Measurements from ENCODE around the gene RHEBL1.

RHEBL1 gene

GRCh38 chr12:49034286-49034622 is 35.5 kb downstream of the RHEBL1 start:
- no peak for DNase-seq

GRCh38 chr12:49033611-49034285 is 36.0 kb downstream of the RHEBL1 start:
- no peak for DNase-seq

DNA sequence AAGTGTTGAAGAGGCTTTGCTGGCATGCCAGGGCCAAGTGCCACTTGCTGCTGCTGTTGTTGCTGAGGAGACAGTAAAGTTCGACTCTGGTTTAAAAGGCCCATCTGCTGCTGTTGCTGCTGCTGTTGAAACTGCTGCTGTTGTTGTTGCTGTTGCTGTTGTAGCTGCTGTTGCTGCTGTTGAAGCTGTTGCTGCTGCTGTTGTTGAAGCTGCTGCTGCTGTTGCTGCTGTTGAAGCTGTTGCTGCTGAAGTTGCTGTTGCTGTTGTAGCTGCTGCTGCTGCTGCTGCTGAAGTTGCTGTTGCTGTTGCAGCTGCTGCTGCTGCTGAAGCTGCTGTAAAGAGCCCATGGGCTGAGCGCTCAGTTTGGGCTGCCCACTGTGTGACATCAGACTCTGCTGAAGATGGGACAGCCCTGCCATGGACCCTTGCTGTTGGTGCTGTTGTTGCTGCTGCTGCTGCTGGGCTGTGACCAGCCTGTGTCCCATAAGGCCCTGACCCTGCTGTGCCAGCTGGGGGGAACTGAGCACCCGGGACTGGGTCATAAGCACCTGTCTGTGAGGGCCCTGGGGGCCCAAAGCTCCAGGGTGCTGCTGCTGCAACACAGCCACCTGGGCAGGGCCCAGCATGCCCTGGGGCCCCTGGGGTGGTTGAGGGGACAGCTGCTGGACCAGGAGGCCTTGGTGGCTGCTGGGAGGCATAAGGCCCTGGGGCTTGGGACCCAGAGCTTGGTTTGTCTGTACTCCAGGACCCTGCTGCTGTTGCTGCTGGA is 36.9 kb downstream of the RHEBL1 start:
- DNase-seq = peak; percentile 17

DNA sequence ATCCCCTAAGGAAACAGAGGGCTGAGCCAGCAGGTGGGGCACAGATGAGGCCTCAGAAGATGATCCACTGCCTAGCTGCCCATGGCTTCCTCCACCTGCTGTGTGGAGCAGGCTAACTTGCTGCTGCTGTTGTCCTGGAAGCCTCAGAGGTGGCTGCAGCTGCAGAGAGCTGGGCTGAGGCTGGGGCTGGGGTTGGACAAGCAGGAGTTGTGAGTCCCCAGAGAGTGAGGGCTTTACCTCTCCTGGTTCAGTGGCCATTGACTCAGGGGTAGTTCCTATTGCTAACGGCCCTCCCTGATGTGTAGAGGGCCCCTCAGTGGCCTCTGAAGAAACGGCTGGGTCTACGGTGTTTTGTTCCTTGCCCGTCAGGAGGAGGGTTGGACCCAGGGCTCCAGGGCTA is 37.5 kb downstream of the RHEBL1 start:
- DNase-seq = no peak

DNA sequence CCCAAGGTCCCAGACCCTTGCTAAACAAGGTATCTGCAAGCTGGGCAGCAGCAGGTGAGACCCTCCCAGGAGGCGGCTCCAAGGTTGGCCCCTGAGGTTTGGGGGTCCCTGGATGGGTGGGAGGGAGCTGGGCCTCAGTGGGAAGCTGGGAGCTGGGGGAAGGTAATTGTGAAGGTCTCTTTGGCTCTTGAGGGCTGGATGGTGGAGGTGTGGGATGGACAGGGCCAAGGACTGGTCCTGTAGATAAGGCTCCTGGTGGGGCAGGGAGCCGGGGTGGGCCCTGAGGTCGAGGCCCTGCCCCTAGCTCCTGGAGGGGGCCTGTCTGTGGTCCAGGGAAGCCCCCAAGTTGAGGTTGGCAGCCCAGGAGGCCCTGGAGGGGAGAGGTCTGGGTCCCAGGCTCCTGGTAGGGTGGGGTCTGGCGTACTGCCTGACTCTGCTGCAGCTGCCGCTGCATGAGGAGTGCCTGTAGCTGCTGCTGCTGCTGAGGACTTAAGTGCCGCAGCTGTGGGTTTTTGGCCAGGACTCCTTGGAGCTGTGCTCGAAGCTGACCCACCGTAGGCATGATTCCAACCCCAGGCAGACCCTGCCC is 38.1 kb downstream of the RHEBL1 start:
- peak; percentile 57 for DNase-seq

GRCh38 chr12:49030714-49031572 is 38.8 kb downstream of the RHEBL1 start:
- peak; percentile 17 for DNase-seq

GRCh38 chr12:49030119-49030518 is 39.7 kb downstream of the RHEBL1 start:
- no peak for DNase-seq

GRCh38 chr12:49028666-49029275 is 41.0 kb downstream of the RHEBL1 start:
- DNase-seq = no peak

DNA sequence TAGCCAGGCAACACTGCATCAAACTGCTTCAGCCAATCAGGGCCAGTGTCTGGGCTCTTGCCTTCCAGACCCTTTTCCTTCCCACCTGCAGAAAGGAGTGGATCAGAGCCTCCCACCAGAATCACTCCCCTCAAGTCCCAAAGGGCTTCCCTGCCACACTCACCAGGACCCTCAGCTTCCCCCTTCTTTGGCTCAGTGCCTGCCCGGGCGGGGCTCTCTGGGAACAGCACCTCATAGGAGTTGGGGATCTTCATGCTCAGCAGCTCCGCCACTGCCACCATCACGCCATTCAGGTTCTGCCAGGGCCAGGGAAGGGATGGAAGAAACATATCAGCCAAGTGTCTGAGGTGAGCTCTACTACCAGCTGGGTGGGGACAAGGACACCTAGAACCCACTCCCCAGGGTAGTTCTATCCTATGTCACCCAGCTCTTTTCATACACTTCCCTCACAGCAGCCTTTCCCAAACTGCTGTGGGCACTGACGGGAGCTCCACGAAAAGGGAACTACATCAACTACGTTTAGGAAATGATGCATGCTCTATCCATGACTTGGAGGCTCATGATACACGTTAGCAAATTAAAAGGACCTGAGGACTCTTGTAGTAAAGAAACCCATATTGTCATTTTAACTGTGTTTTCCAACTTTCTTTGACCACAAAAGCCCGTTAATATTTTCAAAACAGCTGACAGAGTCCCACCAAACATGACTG is 41.8 kb downstream of the RHEBL1 start:
- no peak for DNase-seq

GRCh38 chr12:49026678-49027480 is 42.9 kb downstream of the RHEBL1 start:
- DNase-seq = no peak

GRCh38 chr12:49026101-49026500 is 43.7 kb downstream of the RHEBL1 start:
- DNase-seq = no peak

- DNase-seq = no peak
Observed at GRCh38 chr12:49025463-49025862, 44.3 kb downstream of the RHEBL1 start.

DNA sequence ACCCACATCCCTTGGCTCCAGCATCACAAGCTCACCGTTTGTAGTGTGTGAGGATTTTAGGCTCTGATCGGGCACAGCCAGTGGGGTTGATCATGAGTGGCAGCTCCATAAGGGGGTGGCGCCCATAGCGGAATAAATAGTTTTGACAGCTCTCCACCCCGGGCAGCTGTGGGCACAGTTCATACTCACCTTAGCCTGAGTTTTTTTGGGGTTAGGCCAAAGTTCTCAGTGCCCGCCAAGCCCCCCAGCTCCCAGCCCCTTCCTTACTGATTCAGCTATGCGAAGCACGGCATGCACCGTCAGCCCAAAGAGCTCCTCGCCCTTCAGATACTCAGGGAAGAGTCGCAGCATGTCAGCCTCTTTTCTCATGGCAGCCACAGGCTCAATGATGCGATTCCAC is 45.2 kb downstream of the RHEBL1 start:
- no peak for DNase-seq

- no peak for DNase-seq
Observed at GRCh38 chr12:49023812-49024211, 46.0 kb downstream of the RHEBL1 start.

DNA sequence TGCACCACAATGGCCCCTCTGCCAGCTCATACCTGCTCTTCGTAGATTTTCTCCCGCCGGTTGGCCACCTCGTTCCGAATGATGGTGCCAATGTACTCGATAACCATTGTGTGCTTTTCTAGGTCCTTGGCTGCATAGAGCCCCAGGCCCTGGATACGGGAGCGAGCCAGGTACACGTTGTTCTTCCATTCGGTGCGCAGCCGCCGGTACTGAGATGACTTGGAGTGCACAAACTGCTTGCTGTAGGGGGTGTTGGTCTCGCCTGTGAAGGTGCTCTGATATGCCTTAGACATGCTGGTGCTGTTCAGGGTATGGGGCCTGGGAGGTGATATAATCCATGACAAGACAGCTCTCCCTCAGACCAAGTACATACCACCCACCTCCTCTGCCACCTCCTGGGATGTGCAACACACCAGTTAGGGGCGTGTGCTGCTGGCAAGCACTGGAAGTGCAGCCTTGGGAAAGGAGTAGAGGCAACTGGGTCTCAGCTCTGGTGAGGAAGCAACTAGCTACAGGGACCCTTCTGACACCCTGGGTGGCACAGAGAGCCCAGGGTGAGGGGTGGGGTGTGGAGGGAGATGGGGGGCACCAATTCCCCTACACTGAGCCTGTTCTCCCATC is 47.1 kb downstream of the RHEBL1 start:
- DNase-seq = no peak

DNA sequence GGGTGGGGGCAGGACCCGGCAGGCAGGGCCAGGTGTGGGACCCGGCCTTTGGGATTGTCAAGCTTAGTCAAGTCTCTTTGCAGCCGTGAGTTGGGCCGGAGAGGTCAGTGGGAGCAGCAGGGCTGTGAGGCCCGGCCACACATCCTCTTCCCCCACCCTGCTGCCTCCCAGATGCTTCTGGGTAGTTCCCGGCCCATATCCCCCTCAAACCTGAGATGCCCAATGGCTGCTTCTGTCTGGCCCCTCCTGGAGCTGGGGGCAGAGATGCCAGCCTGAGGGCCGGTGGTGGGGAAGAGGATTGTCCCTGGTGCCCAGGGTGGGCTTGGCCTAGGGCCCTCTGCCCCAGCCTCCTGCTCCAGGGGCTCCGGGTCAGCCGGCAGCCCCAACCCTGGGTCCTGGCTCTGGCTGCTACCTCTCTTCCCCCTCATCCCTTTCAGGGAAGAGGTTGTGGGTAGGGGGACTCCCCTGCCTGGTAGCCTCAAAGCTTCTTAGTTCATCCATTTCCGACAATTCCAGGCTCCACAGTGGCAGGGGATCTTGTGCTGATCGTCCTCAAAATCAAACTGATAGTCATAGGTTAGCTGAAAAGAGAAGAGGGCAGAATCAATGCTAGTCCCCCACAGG is 48.4 kb downstream of the RHEBL1 start:
- no peak for DNase-seq

GRCh38 chr12:49020441-49020840 is 49.3 kb downstream of the RHEBL1 start:
- no peak for DNase-seq

- DNase-seq = peak; percentile 57
Observed at GRCh38 chr12:49019443-49020324, 50.1 kb downstream of the RHEBL1 start.

GRCh38 chr12:49019120-49019430 is 50.7 kb downstream of the RHEBL1 start:
- DNase-seq = no peak
